Activated CD4-positive, alpha-beta T cell treated with anti-CD3 and anti-CD28 coated beads, Interleukin-2, amount 50 U/mL, for 24 hours (primary cell): ENCODE results near the gene LILRB4.
"Not testable (repeated sequence)": the region's sequence is repeated elsewhere in the genome, so short reads cannot be mapped to it uniquely, and the experiment has no call there.

ENCODE experiments used
- DNase-seq, 2 donors: peaks; one replicate each; pipeline ENCODE4 v3.0.0-alpha.2; 2020; ENCODE audit warnings: low read depth in 1 of 2, low spot score in 1 of 2

The LILRB4 gene

GRCh38 chr19:54662730-54663129, at the start of gene LILRB4:
LILRB4 (plus strand) TSS chr19:54662985; CDS start chr19:54663034, 49 bp downstream.
- DNase-seq: no peak

- DNase-seq: no peak
These were observed 48.1 kb upstream of the LILRB4 start for GRCh38 chr19:54614726-54615125.

GRCh38 chr19:54616057-54616456, 46.7 kb upstream of the LILRB4 start:
- DNase-seq: no peak

GRCh38 chr19:54616821-54617560, 45.8 kb upstream of the LILRB4 start:
- DNase-seq: no peak

GRCh38 chr19:54620464-54620863, 42.3 kb upstream of the LILRB4 start:
- DNase-seq: no peak

- no peak for DNase-seq
These were observed 40.4 kb upstream of the LILRB4 start for GRCh38 chr19:54622431-54622830.

GRCh38 chr19:54624234-54624633, 38.6 kb upstream of the LILRB4 start:
- not testable (repeated sequence) for DNase-seq

- not testable (repeated sequence) for DNase-seq
These were observed 37.7 kb upstream of the LILRB4 start for GRCh38 chr19:54624934-54625730.

GRCh38 chr19:54626757-54627156, 36.0 kb upstream of the LILRB4 start:
- no peak for DNase-seq

GRCh38 chr19:54627912-54628311, 34.9 kb upstream of the LILRB4 start:
- not testable (repeated sequence) for DNase-seq

GRCh38 chr19:54630262-54630661, 32.5 kb upstream of the LILRB4 start, which contains the start of gene LILRB1:
LILRB1 (plus strand) TSS chr19:54630484; CDS start chr19:54631074, 590 bp downstream.
- not testable (repeated sequence) for DNase-seq

GRCh38 chr19:54630782-54631181, 32.0 kb upstream of the LILRB4 start:
- DNase-seq: no peak

GRCh38 chr19:54631489-54632337, 31.1 kb upstream of the LILRB4 start:
- not testable (repeated sequence) for DNase-seq

- DNase-seq: not testable (repeated sequence)
These were observed 30.3 kb upstream of the LILRB4 start for GRCh38 chr19:54632517-54632916.

- DNase-seq: no peak
These were observed 29.4 kb upstream of the LILRB4 start for GRCh38 chr19:54633401-54633800.

- not testable (repeated sequence) for DNase-seq
These were observed 26.7 kb upstream of the LILRB4 start for GRCh38 chr19:54636081-54636480.

GRCh38 chr19:54638683-54639082, 24.1 kb upstream of the LILRB4 start:
- no peak for DNase-seq

- DNase-seq: not testable (repeated sequence)
These were observed 19.8 kb upstream of the LILRB4 start for GRCh38 chr19:54642953-54643352.

GRCh38 chr19:54643583-54643982, 19.2 kb upstream of the LILRB4 start:
- not testable (repeated sequence) for DNase-seq

GRCh38 chr19:54644056-54644455, 18.7 kb upstream of the LILRB4 start:
- no peak for DNase-seq

- no peak for DNase-seq
These were observed 16.4 kb upstream of the LILRB4 start for GRCh38 chr19:54646331-54646841.
